SK-N-SH (cell line): ENCODE measurements around the gene PPFIBP2. TPM values are rescaled to one million over a fixed set of nuclear protein-coding genes. Genes with fewer than 3 reads are reported as not detected.

ENCODE experiments used
- CTCF ChIA-PET: fragments of 300-600, 350-600 bp; formaldehyde crosslinking; extraction: SDS; loops from one replicate; lab custom pipeline; 2021; lab: Yijun Ruan, JAX
- POLR2A ChIA-PET: fragments of 350-600 bp; sonication (Branson Sonifier 250); formaldehyde crosslinking; extraction: SDS; loops from one replicate; lab custom pipeline; 2020; ENCODE audit warnings: antibody characterized with exemption, inconsistent platforms; lab: Yijun Ruan, JAX
- DNase-seq: peaks from one replicate; pipeline ENCODE4 v3.0.0; 2012
- H2AFZ ChIP-seq: fragments of 200-600 bp; sonication (generic); 2 replicates; pipeline ENCODE4 v1.8.1; 2016; ENCODE audit warnings: antibody characterized with exemption, mild to moderate bottlenecking, low read depth
- H3F3A ChIP-seq: fragments of 200-600 bp; sonication (generic); replicated peaks from 2 replicates; pipeline ENCODE3; 2016; ENCODE audit warnings: antibody characterized with exemption, mild to moderate bottlenecking; ENCODE audit not compliant: insufficient read depth
- H3K27ac ChIP-seq, 2 experiments: fragments of 200-500 bp in 1 of 2; fragments of 200-600 bp in 1 of 2; sonication (Bioruptor generic) in 1 of 2; sonication (generic), shearing (Covaris generic) in 1 of 2; 2 replicates each; pipeline versions ENCODE4 v1.5.1 to v1.6.1; 2014 to 2016; ENCODE audit warnings: low read depth in 2 of 2, inconsistent platforms in 1 of 2, low read length in 1 of 2, mild to moderate bottlenecking in 1 of 2, mixed read lengths in 1 of 2
- H3K27me3 ChIP-seq: fragments of 200-600 bp; sonication (generic), shearing (Covaris generic); 2 replicates; pipeline ENCODE4 v1.6.1; 2016; ENCODE audit warnings: mixed run types; ENCODE audit not compliant: insufficient read depth
- H3K36me3 ChIP-seq, 2 experiments: fragments of 200-500 bp in 1 of 2; fragments of 200-600 bp in 1 of 2; sonication (Bioruptor generic) in 1 of 2; sonication (generic) in 1 of 2; replicated peaks in 1 of 2; 2 replicates each; pipeline versions ENCODE3 to v1.5.1; 2014 to 2016; ENCODE audit warnings: low read length in 1 of 2, mild to moderate bottlenecking in 1 of 2; ENCODE audit not compliant: insufficient read depth in 2 of 2, control insufficient read depth in 1 of 2
- H3K4me1 ChIP-seq, 2 experiments: fragments of 200-500 bp in 1 of 2; fragments of 200-600 bp in 1 of 2; sonication (Bioruptor generic) in 1 of 2; sonication (generic), shearing (Covaris generic) in 1 of 2; 2 replicates each; pipeline versions ENCODE4 v1.5.1 to v1.6.1; 2014 to 2016; ENCODE audit warnings: low read depth in 1 of 2, low read length in 1 of 2, mixed run types in 1 of 2; ENCODE audit not compliant: insufficient read depth in 2 of 2, control insufficient read depth in 1 of 2
- H3K4me2 ChIP-seq: fragments of 200-600 bp; sonication (generic), shearing (Covaris generic); 2 replicates; pipeline ENCODE4 v1.6.1; 2017; ENCODE audit warnings: mixed run types
- H3K4me3 ChIP-seq, 2 experiments: fragments of 200-500 bp in 1 of 2; fragments of 200-600 bp in 1 of 2; sonication (Bioruptor generic) in 1 of 2; sonication (generic), shearing (Covaris generic) in 1 of 2; 2 replicates each; pipeline versions ENCODE4 v1.5.1 to v1.8.1; 2014 to 2016; ENCODE audit warnings: low read depth in 2 of 2, inconsistent platforms in 1 of 2, low read length in 1 of 2, mild to moderate bottlenecking in 1 of 2, mixed read lengths in 1 of 2, moderate library complexity in 1 of 2
- H3K79me2 ChIP-seq: fragments of 200-600 bp; sonication (generic); 2 replicates; pipeline ENCODE4 v1.8.1; 2017; ENCODE audit warnings: mild to moderate bottlenecking; ENCODE audit not compliant: insufficient read depth
- H3K9ac ChIP-seq: fragments of 200-600 bp; sonication (generic); 2 replicates; pipeline ENCODE4 v1.6.1; 2017; ENCODE audit warnings: mixed run types
- H3K9me2 ChIP-seq: fragments of 200-600 bp; sonication (generic); 2 replicates; pipeline ENCODE4 v1.6.1; 2017; ENCODE audit warnings: mixed run types
- H3K9me3 ChIP-seq: fragments of 200-600 bp; sonication (generic); 2 replicates; pipeline ENCODE4 v1.6.1; 2017; ENCODE audit warnings: mixed run types, mild to moderate bottlenecking, moderate library complexity
- H4K20me1 ChIP-seq: fragments of 200-600 bp; sonication (generic); 2 replicates; pipeline ENCODE4 v1.6.1; 2017; ENCODE audit warnings: mild to moderate bottlenecking, mixed run types; ENCODE audit not compliant: insufficient read depth
- CHD2 ChIP-seq: fragments of 150-350 bp; IDR thresholded peaks from 2 replicates; pipeline ENCODE4 v1.6.1; 2018; ENCODE audit warnings: low read length; ENCODE audit not compliant: partially characterized antibody
- CTCF ChIP-seq: fragments of 200-600 bp; sonication (generic); IDR thresholded peaks from 2 replicates; pipeline ENCODE4 v1.6.1; 2017; ENCODE audit warnings: antibody characterized with exemption, mild to moderate bottlenecking, moderate library complexity
- EZH2phosphoT487 ChIP-seq: fragments of 200-600 bp; sonication (generic); IDR thresholded peaks from 2 replicates; pipeline ENCODE4 v1.6.1; 2017; ENCODE audit warnings: low read depth, mixed run types, mild to moderate bottlenecking, antibody characterized with exemption, moderate library complexity, borderline replicate concordance
- FOXJ3 ChIP-seq: sonication (generic); formaldehyde crosslinking; IDR thresholded peaks from 2 replicates; pipeline ENCODE4 v1.5.1; 2020; ENCODE audit warnings: mild to moderate bottlenecking, missing genetic modification reagents
- GABPA ChIP-seq: IDR thresholded peaks from 2 replicates; pipeline ENCODE4 v1.4.0; 2012; ENCODE audit warnings: low read depth, mild to moderate bottlenecking
- IRF3 ChIP-seq: fragments of 150-350 bp; IDR thresholded peaks from 2 replicates; pipeline ENCODE4 v1.6.1; 2016; ENCODE audit warnings: mild to moderate bottlenecking, low read depth, low read length
- MAX ChIP-seq: IDR thresholded peaks from 2 replicates; pipeline ENCODE4 v1.4.0; 2012; ENCODE audit warnings: low read depth
- MEF2A ChIP-seq: IDR thresholded peaks from 2 replicates; pipeline ENCODE4 v1.4.0; 2012; ENCODE audit warnings: low read depth, borderline replicate concordance
- MXI1 ChIP-seq: IDR thresholded peaks from 2 replicates; pipeline ENCODE4 v1.6.1; 2012; ENCODE audit warnings: mild to moderate bottlenecking, low read depth, low read length, improper control_type of control experiment
- RAD21 ChIP-seq: IDR thresholded peaks from 2 replicates; pipeline ENCODE4 v1.6.1; 2012; ENCODE audit warnings: mild to moderate bottlenecking, low read length
- RCOR1 ChIP-seq: fragments of 150-350 bp; IDR thresholded peaks from 2 replicates; pipeline ENCODE4 v1.6.1; 2017; ENCODE audit warnings: antibody characterized with exemption, low read length
- REST ChIP-seq: IDR thresholded peaks from 2 replicates; pipeline ENCODE4 v1.6.1; 2012; ENCODE audit warnings: mild to moderate bottlenecking, low read depth, low read length, moderate library complexity
- RFX5 ChIP-seq: IDR thresholded peaks from 2 replicates; pipeline ENCODE4 v1.6.1; 2012; ENCODE audit warnings: mild to moderate bottlenecking, improper control_type of control experiment, low read length
- TCF12 ChIP-seq: IDR thresholded peaks from 2 replicates; pipeline ENCODE4 v1.4.0; 2012
- USF1 ChIP-seq: IDR thresholded peaks from 2 replicates; pipeline ENCODE4 v1.4.0; 2012; ENCODE audit warnings: low read depth, borderline replicate concordance
- USF2 ChIP-seq: fragments of 150-350 bp; IDR thresholded peaks from 2 replicates; pipeline ENCODE4 v1.6.1; 2017; ENCODE audit warnings: antibody characterized with exemption, low read length, low read depth, borderline replicate concordance
- WGBS: methylation state at CpG from one replicate; pipeline ENCODE4 v1.1.6; 2017; ENCODE audit warnings: low lambda C conversion rate; 5-methylcytosine and 5-hydroxymethylcytosine counted together
- polyA plus RNA-seq, 3 experiments: library from polyadenylated mRNA; depleted of rRNA; stranded (reverse); fragments of >200 nt; gene quantifications; 2 replicates each; pipeline ENCODE4 v1.2.3, GENCODE V29; 2012

The PPFIBP2 gene
- polyA plus RNA-seq, 1 of the 3 experiments (the other 2 are of a cell fraction): 0.67 TPM

- H4K20me1 ChIP-seq: no peaks in the 10 kb centered on the region
- no peaks in the 10 kb centered on the region for H3F3A ChIP-seq
- no peaks in the 10 kb centered on the region for H3K9me3 ChIP-seq
- 60% methylated on average over 14 of the region's 15 CpGs for WGBS
- no peak within 1 kb of the TSS for H3K27ac ChIP-seq
- ChIA-PET CTCF (interaction anchor here (0.6 to 1.9 kb wide), 6 partner anchors 12 to 86 kb away, joined by 3 to 4 read pairs (median 4); partner anchors contain the start of gene PPFIBP2), POLR2A (no interaction called here)
- no peak for TF ChIP-seq USF2
- TF ChIP-seq FOXJ3 (CRISPR knock-in tag): no peak
- no peak for TF ChIP-seq USF1
- TF ChIP-seq REST: no peak
- no peak for TF ChIP-seq RAD21
- TF ChIP-seq RCOR1: no peak
- TF ChIP-seq CTCF: no peak
- no peak for TF ChIP-seq MXI1
- TF ChIP-seq CHD2: no peak
- TF ChIP-seq MEF2A: no peak
- TF ChIP-seq MAX: no peak
- no peak for TF ChIP-seq TCF12
- TF ChIP-seq IRF3: no peak
- no peak for TF ChIP-seq GABPA
- no peak for TF ChIP-seq RFX5
- TF ChIP-seq EZH2phosphoT487: no peak
- no peak within 1 kb of the TSS for H3K9ac ChIP-seq
- no peak within 1 kb of the TSS for H2AFZ ChIP-seq
- peaks cover 0 to 2% of the 10 kb centered on the region in 2 experiments; a peak in 1 of 4 replicates for H3K4me1 ChIP-seq
- no peak for DNase-seq
- H3K9me2 ChIP-seq: no peaks in the 10 kb centered on the region
- H3K4me2 ChIP-seq: no peak within 1 kb of the TSS
- no peak within 1 kb of the TSS for H3K4me3 ChIP-seq
- no peaks in the 10 kb centered on the region for H3K36me3 ChIP-seq
- H3K79me2 ChIP-seq: no peaks in the 10 kb centered on the region
- no peaks in the 10 kb centered on the region for H3K27me3 ChIP-seq
These were observed 28.4 kb upstream of the PPFIBP2 start, which contains the start of gene OLFML1 for GRCh38 chr11:7485186-7486097. OLFML1 (plus strand) TSS chr11:7485506; CDS start chr11:7485876, 370 bp downstream.
